HG03108 (cell line): ENCODE measurements around the gene SEMA4D.

Experiments used
- ATAC-seq: cut with Tn5 transposase; IDR thresholded peaks from one replicate; pipeline ENCODE4 v1.9.1; 2021; ENCODE audit warnings: moderate library complexity; ENCODE audit not compliant: unreplicated experiment

Gene SEMA4D

DNA sequence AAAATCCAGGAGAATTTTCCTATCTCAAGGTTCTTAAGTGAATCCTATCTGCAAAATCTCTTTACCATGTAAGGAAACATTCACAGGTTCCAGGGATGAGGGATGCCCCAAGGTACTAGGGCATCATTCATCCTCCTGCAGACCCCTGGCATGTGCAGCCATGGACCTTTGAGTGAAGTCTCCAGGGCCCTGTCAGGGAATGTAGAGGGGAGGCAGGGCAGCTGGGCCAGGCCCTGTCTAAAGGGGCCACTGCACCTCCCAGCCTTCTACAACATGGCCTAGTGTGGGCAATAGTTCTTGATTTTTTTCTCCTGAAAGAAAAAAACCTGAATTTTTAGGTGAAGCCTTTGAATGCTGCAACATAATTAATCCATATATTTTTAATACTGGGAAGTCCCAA is 63.3 kb downstream of the SEMA4D start:
- no peak for ATAC-seq

- ATAC-seq, result no peak
Observed at GRCh38 chr9:89433826-89434225, 64.1 kb downstream of the SEMA4D start.

- ATAC-seq, result no peak
Observed at GRCh38 chr9:89432986-89433530, 64.9 kb downstream of the SEMA4D start.

DNA sequence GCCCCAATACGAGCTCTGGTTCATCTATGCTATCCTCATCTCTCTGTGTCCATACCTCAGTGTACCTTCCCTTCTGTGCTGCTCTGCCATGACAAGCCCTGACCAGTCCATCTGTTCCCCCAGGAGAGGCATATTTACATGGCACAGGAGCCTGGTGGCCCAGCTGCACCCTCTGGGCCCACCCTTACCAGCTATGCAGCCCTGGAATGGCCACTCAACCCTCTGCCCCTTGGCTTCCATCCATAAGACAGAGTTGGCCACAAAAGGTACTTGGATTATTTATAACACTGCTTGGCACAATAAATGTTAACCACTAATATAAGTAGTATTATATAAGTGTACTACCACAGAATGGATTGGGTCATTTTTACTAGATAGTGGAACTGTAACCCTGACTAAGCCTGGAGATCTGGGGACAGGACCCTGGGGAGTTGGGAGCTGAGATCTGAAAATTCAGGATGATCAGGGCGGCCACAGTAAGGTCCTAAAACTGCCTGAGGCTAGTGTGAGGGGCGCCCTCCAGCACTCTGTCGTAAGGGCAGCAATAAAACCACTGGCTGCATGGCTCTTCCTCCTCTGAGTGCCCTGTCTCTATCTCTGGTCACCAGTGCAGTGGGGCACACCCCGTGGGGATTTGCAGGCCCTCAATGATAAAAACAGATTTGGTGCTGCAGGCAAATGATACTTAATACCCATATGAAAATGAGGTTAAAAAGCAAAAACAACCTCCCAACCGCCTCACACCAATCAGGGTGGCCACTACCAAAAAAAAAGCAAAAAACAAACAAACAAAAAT is 65.8 kb downstream of the SEMA4D start:
- no peak for ATAC-seq

DNA sequence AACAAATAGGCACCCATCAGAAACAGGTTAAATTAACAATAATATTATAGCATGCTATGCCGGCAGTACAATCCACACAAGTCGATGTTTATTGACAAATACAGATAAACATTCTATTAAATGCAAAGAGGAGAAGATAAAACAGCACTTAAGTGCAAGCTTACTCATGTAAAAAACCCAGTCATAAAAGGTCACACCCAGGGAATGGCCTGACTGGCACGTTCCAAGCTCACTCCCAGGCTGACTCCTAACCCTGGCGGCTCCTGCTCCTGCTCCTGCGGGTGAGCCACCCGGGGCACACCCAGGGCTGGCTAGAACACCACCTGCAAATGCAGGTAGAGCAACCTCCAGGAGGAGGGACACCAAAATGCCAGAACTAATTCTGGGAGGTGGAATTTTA is 66.9 kb downstream of the SEMA4D start:
- no peak for ATAC-seq

DNA sequence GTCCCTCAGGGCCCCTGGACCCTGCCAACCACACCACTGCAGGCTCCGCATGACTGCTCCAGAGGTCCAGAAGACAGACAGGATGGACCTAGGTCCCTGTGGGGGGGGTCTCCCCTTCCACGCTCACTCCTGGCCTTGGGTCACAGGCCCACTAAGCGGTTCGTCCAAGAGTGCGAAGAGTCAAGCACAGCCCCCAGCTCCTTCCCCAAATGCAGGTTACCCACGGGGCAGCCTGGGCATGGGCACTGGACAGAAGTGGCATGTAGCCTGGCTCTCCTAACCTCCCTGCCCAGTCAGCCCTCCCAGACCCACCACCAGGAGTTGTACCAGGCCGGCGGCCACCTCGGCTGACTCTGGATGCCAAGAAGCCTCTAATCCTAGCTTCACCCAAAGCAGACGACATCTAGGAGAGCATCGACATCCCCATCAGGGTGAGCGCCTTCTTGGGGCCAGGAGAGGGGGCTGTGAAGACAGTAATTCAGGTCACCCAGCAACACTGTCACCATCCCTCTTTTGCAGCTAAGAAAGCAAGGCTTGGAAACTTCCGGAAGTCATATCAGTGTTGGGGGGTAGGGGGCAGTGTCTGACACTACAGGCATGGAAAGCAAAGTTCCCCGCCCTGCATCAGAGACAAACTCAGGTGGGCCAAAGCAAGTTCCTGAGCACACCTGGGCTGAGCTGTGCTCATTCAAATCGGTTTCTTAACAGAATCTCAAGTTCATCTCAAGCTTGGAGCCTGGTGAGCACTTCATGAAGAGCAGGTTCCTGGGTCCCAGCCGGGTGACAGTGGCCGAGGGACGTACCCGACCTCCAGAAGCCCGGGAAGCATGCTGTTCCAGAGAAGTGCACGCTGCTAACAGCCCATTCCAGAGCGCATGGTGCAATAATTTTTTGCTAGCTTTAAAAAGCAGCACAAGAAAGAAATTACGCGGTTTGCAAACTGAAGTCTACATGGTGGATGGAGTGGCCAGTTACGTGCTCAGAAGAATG is 68.7 kb downstream of the SEMA4D start:
- ATAC-seq, result no peak

DNA sequence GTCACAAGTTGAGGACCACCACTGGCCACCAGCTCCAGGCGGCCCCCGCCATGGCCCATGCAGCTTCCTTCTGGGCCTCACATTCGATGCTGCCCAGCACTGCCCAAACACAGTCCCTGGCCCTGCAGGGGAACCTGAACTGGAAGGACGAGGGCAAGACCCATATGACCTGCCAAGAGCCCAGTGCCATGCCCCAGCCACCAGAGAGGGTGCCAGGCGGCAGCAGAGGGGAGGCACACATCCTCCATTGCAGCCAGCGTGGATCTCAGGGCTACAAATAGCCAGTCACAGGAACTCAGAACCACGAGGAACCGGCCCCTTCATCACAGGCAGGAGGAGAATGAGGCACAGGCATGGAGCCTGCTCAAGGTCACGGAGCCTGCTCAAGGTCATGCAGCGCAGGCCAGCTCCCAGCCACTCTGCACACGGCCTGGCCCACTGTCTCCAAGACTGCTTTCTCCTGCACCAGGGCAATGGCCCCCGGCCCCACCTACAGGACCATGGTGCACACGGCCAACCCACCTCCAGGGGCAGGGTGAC is 69.6 kb downstream of the SEMA4D start:
- no peak for ATAC-seq

- no peak for ATAC-seq
Observed at GRCh38 chr9:89427621-89428221, 70.2 kb downstream of the SEMA4D start.

DNA sequence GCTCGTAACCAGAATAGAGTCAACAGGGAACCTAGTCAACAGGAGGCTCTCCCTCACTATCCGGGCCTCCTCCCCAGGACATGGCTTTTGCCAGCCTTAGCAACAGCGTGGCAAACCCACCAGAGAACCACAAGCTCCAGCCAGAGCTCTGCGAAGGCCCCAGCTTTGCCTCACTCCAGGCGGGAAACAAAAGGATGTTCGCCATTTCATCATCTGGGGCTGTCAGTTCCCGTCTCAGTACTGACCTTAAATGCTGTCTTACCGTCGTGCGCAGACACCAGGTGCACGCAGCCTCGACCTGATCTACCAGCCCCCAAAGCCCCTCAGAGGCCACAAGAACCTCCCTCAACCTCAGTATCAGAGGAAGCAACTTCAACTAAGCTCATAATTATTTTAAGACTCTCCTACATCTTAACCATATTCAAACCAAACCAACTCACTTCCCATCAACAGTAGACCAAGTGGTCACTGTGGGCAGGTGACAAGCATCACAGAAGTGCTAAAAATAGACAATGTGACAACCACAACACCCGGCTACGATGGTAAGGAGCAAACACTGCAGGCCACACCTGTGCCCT is 71.4 kb downstream of the SEMA4D start:
- peak; percentile 63 for ATAC-seq

DNA sequence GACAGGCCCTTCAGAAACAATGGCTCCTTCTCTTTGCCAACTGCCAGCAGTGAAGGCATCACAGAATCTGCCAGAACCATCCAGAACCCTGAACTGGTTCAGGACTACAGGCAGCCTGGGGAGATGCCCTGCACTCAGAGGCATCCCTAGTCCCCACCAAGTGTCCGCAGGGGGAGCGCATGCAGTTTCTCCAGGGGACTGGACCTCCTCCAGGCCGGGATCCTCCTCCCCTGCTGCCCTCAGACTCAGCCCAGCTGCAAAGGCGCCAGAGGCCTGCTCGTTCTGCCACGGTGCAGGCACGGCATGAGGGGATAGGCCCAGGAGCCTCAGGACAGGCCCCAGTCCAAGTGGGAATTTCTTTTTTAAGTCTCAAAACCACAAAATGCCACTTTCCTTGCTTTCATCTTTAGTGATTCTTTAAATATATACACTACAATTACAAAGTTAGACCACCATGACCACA is 72.0 kb downstream of the SEMA4D start:
- ATAC-seq, result no peak

- ATAC-seq, result no peak
Observed at GRCh38 chr9:89425024-89425805, 72.7 kb downstream of the SEMA4D start.

DNA sequence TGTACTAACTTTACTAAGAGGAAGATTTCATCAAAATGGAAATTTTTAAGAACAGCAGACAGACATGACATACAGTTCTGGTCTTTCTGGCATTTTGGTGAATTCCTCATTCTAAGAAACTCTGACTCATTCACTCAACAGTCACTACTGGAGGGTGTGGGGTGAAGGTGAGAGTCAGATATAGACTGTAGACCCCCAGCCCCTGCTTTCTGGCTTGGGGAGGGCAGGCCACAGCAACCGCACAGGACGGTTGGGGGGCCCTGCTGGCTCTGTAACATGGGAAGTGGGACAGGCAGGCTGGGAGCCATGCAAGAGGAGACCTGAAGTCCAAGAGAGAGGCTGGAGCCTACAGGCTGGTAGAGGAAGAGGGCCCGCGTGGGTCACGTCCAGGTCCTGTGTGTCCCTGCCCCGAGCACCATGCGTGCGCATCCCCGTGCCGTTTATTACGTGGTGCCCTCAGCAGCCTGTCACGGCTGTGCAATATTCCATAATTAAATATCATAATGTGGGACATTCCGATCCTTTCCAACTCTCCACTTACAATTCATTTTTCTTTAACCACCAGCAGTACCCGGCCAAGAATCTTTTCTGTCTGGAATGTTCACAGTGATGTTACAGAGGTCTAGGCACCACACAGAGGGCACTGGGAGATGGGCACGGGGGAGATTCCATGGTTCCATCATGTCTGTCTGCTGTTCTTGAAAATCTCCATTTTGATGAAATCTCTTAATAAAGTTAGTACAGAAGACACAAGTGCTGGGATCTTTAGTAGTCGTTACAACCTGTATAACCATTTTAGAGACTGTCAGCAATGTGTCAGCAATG is 75.5 kb downstream of the SEMA4D start:
- ATAC-seq, result no peak

GRCh38 chr9:89421595-89421994 is 76.3 kb downstream of the SEMA4D start:
- ATAC-seq, result no peak

DNA sequence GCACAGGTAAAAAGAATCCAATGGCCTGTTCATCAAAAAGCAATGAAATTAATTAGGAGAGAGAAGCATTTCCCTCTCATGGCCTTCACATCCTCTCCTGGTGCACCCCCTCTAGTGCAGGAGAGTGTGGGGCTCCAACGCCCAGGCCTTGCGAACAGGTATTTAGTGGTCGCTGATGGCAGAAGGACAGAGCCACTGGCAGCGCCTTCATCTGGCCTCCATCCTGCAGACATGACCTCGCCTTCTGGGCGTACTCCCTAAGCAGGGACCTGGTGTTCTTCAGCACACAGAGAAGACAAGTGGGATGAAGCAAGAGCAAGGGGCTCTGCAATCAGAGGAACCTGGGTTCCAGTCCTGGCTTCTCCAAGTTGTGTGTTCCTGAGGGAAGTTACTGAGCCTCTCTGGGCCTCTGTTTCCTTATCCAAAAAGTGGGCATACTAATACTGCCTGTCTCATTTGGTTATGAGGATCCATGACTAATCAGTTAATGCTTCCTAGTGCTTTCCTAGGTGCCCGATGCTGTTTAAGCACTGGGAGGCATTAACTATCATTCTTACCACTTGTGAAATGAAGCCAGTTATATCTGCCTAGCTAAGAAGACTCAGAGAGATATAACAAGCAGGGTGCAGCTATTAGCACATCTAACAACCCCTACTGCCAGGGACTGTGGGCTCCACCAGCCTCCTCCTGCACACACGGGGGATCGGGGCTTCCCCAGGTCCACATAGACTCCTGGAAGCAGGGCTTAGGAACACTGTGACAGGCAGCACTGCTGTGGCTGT is 77.3 kb downstream of the SEMA4D start:
- ATAC-seq, result no peak

- no peak for ATAC-seq
Observed at GRCh38 chr9:89419978-89420394, 77.9 kb downstream of the SEMA4D start.

DNA sequence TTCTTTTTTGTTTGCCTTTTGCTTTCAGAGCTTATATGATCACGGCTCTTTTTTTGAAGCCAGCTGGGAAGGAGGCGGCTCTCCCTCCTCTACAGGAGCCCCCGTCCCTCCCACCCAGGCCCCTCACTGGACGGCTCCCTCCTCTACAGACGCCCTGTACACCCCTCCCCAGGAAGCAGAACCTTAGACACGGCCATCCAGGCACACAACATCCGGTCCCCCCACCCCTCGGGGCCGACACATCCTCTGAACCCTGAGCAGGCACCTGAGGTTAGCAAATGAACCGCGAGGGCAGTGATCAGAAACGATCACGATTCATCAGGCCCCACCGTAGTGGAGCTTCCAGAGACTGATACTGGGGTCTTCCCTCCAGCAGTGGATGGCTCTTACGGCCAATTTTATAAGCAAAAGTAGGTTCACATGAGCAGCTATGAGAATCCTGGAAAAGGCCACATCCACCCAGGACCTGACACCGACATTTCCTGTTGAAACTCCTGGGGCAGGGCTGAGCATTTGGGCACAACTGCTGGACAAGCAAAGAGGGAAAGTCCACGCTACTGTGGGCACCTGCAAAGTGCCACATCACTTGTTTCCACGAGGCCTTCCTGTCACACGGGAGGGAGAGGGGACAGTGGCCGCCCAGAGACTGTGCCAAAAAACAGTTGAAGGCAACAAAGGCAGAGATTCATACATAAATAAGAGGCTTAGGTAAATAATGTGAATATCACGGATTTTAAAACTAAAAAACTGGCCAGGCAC is 78.9 kb downstream of the SEMA4D start:
- peak; percentile 66 for ATAC-seq

DNA sequence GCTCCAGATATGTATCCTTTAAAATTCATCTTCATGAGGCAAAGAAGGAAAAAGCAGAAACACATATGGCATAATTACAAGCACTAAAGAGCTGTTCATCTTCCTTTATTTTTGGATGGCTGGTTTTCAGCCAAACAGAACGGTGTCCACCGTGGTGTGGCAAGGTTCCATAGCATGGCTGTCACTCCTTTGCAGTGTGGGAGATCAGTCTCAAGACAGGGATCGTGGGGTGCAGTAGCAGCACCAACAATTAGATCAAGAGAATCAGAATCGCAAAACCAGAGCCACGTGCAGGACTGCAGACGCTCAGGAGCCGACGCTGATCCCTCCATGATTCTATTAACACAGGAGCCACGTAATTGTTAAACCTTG is 79.5 kb downstream of the SEMA4D start:
- no peak for ATAC-seq
